T1000 (cell line): Measurements from ENCODE around the gene ARX.

Experiments
- DNase-seq: peaks from one replicate; lab custom pipeline; 2025; ENCODE audit warnings: mixed read lengths; lab: John Stamatoyannopoulos, UW

Gene ARX

DNA sequence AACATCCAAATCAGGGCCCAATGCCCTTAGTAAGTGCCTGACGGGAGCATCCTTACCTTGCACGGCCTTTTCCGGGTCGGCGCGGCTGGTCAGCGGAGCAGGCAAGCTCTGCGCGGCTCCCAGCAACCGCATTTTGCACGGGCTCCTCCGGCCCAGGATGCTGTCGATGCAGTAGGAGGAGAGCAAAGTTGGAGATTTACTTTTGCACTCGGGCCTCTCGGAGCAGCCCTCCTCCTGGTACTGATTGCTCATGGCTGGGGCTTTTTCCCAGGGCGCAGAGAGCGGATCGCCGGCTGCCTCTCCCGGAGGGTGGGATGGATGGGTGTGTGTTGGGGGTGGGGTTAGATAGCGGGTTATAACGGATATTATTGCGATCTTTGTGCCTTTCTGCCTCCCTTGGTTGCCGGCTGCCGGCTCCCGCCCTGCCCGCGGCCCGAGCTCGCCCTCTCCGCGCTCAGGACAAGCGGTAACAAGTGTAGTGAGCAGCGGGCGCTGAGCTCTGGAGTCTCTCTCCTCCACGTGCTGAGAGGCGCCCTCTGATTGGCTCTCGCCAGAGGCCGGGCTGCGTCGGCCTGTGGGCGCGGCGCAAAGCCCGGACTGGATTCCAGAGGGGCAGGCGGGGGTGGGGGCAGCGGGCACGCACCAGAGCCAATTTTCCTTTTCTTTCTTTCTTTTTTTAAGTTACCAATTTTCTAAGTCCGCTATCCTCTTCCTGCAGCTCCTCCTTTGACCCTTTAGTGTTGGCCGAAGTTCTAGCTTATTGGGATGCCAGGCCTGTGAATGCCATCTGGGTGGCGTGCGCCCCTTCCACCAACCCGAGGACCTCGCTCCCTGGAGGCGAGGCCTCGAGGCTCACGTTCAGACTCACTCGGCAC, at the start of gene ARX:
ARX (minus strand) TSS at position 480 of the 875 bp plus-strand sequence; CDS start at position 252, 228 bp downstream.
- DNase-seq = no peak

DNA sequence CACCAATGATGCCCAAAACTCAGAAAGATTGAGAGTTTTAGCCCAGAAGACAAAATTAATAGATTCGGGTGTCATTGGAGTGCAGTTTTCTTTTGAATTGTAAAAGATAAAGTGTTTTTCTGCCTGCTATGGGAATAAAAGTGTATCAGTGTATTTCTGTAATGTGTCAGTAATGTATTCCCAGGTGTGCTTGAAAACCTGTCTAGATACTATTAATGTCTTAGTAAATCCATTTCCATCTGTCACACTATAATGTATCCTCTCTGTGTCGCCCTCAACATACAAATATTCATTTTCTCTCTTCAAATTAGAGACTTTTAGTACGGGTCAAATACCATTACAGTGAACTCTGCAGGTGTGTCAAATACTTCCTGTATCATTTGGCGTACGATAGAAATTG, 43.5 kb upstream of the ARX start:
- DNase-seq = no peak

DNA sequence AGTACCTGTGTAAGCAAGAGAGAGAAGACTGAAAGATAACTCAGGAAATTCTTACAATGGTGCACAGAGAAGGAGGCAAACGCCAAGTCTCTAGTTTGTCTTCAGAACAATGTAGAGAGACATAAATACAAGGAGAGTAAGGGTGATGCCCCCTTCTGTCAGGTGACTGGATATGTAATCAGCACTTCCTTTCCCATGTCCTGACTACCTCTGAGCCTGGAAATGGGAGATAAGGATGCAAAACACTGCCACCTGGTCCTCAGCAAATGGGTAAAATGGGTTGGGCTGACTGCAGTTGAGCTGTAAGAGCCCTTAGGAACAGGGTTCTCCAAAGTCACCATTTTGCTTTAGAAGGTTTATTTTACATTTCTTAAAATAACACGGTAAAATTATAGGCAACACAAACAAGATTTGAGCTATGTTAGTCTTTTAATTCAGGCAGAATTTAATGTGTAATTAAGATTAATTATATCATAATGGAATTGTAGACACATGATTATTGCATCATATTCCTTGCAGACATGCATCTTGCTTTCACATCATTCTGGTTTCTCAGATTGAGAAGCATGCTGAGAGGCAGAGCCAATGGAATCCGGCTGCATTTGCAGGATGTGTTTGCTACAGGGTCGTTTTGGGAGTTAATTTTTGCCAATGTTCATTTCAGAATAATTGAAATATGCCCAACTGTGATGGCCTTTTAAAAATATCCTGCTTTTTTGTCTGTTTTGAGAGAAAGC, 37.2 kb upstream of the ARX start:
- DNase-seq = no peak

DNA sequence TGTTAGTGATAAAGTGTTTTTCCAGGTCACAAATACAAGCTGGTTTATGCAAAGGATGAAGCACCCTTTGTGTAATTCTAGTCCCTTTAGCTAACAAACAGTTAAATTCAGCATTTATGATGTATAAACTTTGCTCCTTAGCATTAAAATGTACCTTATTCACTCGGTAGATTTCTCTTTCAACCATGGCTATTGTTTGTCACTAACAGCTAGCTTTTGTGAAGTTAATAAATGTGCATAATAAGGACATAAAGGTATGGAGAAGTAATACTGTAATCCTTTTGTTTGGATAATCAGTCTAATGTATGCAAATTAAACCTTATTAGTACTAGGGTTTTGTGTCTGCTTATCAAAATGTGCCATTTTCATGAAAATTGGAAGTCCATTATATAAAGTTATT, 34.2 kb upstream of the ARX start:
- no peak for DNase-seq

DNA sequence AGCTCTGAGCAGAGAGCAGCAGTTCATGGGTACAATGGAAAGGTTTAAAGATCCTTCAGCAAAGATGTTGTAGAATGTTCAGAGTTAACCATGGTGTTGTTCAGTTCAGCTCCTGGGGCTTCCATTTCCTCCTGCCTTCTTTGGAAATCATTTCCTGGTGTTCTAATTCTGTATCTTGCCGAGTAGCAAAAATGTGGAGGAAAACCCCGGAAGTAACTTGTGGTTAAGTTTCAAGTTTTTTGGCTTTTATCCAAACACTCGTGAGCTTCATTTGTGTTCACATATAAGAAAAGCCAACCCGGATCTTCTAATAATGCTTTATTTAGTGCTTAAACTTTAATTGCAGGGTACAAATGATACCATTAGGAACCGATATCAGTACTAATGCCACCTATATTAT, 33.6 kb upstream of the ARX start:
- no peak for DNase-seq

DNA sequence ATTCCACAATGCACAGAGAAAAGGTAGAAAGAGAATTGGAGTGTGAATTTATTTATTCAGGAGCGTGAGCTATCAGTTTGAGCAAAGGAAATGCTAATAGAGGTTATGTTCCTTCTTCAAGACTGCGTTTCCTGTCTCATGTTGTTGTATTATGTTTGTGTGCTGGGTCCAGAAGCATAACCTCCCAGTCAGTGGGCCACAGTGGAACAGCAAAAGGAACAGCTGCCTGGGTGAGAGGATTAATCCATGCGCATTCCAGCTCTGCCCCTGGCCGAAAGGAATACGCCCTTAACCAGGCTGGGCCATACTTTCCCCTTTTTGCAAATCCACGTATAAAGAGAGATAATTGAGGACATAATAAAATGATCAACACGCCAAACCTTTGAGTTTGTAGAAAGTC, 32.4 kb upstream of the ARX start:
- DNase-seq = no peak

DNA sequence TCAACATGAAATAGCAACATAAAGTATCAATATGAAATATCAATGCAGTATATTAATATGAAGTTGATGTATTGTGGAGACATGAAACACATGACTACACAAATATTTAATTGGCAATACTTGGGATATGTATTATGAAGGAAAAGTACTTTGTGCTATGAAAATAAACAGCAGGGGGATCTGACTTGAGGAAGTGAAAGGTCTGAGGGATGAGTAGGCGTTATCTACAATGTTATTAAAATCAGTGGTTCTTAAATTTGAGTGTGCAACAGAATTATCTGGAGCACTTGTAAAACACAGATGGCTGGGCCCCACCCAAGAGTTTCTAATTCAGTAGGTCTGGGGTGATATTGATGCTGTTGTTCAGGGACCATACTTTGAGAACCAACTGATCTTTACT, 27.4 kb upstream of the ARX start:
- no peak for DNase-seq

DNA sequence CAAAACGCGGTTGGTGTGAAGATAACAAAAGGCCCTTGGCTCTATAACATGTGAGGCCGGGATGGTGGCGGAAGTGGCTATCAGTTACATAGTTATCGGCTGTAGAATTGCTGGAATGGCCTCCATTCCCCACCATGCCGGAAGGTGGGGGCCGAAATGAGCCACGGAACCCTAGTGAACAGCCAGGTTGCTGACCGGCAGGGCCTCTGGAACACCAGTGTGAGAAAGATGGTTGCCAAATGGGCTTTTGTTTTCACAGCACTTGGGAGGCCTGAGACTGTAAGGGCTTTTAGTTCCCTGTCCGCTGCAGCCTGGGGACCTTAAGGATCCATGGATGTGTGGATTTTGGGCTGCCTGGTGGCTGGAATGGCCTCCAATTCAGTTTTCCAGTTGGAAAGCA, 23.3 kb upstream of the ARX start:
- no peak for DNase-seq

DNA sequence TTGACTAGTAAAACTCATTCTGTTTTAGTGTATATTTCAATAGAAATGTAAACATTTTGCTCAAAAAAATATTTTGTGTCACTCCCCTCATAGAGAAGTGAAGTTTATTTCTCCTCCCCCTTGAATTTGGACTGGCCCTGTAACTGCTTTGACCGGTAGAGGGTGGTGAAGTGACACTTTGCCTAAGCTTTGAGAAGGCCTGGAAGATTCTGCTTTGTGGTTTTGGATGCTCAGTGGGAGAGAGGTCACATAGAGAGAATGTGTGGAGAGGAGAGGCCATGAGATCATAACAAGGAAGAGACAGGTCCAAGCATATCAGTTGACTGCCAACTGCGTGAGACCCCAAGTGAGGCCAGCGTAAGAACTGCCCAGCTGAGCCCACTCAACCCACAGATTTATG, 19.1 kb upstream of the ARX start:
- no peak for DNase-seq

DNA sequence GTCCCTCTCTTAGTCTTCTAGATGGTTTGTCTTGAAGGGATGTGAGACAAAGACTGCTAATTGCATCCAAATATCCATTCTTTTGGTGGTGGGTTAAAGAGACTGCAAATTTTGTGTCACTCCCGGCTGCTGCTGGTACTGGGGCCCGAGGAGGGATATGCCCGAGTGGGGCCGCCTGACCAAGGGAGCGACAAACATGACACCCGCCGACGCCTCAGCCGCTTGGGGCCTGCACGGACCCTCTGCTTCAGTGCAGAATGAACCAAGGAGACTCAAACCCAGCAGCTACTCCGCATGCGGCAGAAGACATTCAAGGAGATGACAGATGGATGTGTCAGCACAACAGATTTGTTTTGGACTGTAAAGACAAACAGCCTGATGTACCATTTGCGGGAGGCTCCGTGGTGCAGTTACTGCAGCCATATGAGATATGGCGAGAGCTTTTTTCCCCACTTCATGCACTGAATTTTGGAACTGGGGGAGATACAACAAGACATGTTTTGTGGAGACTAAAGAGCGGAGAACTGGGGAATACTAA, 13.6 kb upstream of the ARX start:
- DNase-seq = no peak

DNA sequence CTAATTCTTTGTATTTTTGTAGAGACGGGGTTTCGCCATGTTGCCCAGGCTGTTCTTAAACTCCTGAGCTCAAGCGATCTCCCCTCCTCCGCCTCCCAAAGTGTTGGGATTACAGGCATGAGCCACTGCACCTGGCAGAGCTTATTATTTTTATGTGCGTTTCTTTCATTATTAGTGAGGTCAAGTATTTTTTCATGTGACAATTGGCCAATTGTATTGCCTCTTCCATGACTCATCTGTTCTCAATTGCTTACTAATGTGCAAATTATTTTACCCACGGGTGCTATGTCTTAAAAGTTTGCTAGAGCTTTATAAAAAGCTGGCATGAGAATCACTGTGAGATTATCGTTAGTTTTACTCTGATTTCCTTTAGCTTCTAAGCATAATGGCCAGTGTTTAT, 13.0 kb upstream of the ARX start:
- no peak for DNase-seq

DNA sequence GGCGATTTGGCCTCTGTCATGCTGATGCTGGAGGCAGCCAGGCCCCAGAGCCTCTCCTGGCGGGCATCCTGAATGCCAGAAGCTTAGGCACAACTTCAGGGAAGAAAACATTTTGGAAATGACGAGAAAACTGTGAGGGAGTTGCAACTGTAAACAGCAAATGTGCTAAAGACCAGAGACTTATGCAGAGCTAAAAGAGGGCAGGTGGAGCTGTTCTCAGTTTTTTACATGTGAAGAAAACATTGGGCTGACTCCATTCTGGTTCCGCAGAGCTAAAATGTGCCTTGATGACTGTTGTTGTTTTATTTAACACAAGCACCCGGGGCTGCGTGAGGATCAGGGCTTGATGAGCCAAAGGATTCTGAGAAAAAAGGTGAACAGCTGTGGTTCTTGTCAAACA, 10.8 kb upstream of the ARX start:
- DNase-seq = no peak

DNA sequence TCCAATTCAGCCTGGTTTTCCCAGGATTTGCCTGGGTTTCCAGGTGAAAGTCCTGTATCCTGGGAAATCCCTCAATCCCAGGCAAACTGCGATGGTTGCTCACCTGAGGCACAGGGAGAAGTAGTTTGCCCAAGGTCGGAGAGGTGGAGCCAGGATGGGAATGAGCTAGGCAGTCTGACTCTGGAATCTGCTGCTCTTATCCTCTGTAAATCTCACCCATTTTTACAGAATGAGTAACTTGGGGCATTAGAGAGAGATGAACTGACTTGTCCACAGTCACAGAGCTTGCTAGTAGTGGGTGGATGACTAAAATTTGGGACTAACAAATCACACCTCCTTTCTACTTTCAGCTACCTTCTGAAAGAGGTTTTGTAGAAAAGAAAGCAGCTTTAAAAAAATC, 9.8 kb upstream of the ARX start:
- DNase-seq = no peak

DNA sequence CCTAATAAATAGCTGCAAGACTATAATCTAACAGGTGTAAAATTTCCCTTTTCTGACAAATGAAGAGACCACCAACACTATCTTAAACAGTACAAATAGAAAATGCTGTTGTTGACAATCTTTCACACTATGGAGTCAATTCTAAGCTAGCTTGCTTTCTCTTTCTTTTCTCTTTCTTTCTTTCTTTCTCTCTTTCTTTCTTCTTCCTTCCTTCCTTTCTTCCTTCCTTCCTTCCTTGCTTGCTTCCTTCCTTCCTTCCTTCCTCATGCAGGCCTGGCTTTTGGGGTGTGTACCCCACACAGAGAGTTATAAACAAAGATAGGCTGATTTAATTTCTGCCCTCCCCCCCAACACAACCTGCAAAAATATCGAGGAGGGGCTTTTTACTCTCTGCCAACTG, 8.1 kb upstream of the ARX start:
- no peak for DNase-seq

DNA sequence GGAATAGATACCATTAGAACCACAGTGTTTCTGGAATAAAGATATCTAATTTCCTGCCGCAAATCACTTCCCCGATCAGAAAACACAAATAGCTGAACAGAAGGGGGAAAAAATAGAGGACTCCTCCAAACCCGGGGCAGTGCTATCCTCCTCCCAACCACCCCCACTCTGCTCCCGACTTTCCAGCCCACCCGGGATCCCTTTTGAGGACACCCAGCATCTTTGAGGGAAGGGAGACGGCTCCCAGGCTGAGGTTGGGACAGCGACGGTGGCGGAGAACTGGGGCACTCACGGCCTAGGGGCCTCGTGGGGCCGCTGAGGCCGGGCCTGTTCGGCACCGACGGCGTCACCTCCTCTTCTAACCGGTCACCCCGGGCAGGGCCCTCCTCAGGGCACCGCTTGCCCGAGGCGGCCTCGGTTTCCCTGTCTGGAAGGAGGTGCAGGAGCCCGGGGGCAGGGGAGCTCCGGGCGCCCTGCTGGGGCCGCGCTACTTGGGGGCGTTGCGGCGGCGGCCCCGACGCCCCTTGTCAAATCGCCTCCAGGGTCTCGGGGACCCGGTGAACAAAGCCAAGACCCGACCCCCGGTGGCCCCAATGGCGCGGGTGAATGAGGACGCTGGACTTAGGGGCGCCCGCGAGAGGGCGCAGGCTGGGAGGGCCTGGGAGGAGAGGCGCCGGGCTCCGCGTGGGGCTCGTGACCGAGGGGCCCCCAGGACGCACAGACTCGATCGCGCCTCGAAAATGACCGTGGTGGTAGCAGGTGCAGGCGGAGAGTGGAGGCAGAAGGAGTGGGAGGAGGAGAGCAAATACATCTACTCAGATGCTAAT, 6.9 kb upstream of the ARX start:
- DNase-seq = no peak

DNA sequence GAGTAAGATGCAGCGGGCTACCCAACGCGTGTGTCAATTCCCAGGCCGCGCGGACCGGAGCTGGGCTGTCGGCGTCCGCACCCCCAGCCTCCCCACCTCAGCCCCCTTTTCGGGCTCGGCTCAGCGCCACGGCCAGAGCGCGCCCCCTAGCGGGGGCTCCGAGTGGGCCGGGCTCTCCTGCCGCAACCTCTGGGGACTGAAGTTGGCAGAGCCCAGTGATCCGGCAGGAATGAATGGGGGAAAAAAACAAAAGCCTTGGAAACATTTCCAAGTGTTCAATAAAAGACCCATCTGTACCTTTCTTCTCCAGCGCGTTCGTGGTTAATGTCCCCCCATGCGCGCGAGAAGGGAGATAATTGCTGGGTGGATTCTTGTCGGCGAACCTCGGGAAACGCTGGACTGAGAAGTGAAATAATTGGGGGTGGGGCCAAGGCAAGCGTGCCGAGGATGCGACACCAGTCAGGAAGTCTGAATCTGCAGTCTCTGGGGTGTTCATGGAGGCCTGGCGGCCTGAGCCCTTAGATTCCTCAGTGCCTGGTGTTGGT, 5.2 kb upstream of the ARX start:
- DNase-seq = no peak

DNA sequence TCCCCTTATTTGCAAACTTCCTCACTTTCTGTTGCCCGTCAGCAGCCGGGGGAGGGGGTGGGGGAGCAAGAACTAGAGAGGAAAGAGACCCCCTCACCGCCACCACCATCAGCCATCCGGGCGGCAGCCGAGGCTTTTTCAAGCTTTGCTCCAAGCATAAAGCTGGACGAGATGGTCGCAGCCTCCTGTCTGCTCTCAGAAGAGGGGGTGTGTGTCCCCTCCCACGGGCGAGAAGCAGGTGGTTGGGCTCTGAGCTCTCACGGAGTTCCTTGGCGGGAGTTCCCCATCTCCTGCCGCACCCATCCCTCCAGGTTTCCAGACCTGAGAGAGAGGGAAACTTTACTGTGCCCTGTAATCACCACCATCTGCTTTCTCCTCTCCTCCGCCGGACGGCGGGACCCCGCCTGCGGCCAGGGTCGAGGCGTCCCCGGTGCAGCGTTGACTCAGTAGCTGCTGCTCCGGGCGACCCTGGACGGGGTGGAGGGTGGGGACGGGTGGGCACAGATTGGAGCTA, 4.7 kb upstream of the ARX start:
- DNase-seq = no peak

DNA sequence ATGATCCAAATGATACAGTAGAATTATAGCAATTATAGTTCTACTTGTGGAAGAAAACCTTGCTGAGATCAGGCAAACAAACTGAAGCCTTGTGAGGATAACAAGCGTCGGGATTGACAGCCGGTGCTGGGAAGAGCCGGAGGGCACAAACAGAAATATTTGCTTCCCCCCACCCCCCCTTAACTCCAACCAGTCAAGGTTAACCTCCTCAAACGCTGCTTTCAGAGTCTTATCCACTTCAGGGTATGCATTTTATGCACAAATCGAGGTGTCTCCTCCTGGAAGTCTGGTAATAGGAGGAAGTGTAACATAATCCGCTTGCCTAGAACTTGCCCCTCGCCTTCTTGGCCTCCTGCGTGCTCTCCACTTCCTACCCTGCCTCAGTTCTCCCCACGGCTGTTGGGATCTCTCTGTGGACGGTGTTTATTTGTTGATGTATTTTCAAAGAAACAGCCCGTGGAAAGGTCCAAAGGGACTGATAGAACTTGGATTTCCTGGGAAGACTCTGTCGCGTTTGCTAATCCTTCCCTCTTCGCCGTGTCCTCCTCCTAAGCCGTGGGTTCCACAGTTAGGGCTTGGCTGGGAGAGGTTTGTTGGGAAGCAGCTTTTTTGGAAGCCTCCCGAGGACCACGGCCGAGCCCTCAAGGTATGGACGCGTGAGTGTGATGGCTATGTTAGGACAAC, 4.1 kb upstream of the ARX start:
- no peak for DNase-seq

DNA sequence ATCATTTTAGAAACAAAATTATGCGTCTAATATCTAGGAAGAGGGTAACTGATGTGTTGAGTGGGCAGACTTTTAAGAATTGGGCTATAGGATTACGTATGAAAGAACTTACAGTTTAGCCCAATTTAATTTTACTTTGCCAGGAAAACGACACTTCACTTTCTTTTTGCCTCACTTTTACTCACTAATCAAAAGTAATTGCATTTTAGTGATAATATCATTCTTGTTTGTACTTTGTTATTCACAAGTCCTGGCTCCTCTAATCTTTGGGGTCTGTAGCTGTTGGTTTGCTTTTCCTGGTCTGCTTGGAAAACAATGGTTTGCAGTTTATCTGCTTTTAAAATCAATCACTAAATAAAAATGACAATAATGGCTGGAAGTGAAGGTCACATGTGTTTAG, 2.9 kb upstream of the ARX start:
- DNase-seq = no peak

DNA sequence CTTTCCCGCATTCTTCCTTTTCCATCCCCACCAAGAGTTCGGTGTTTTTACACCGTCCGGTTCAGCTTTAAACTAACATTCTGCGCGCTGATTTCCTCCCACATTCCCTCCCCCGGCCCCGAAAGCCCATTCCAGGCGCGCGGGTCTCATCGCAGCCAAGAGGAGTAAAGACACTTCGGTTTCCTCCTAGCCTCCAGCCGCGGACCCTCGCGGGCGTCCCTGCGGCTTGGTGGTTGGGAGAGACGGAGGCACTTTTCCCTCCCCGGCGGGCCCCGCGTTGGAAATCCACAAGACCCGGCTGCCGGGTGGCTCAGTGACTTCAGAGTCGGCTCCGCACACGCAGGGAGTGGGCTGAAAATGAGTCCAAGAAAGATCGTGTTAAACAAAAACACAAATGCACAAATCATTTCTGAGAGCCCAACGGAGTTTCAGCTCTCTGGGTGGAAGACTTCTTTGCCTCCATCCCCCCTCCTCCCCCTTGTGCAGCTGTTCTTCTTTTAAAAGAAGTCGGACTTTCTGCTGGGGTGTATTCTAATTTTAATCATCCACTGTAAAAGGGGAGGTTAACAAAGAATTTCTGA, 2.0 kb upstream of the ARX start:
- DNase-seq = no peak
